ENCODE measurements around the gene USP17L12.
A peak's percentile ranks its signal among the peaks of the same experiment; 100 is the strongest.
"Not testable (repeated sequence)": the region's sequence is repeated elsewhere in the genome, so short reads cannot be mapped to it uniquely, and the experiment has no call there.

Gene USP17L12
- 0 reads per million in 17 experiments for total RNA-seq

- DNase-seq = not testable (repeated sequence)
Measured at GRCh38 chr4:9219852-9220251, at the start of gene USP17L12. Gene USP17L12, plus strand, starts transcription at chr4:9220152. Its CDS starts 0 bp downstream, at chr4:9220152.

GRCh38 chr4:9210357-9210756 lies 9.6 kb upstream of the USP17L12 start, which contains the start of gene USP17L10:
Gene USP17L10, plus strand, starts transcription at chr4:9210657. Its CDS starts 0 bp downstream, at chr4:9210657.
- not testable (repeated sequence) for DNase-seq

GRCh38 chr4:9214701-9215100 lies 5.3 kb upstream of the USP17L12 start:
- DNase-seq = not testable (repeated sequence)

GRCh38 chr4:9215105-9215504 lies 4.8 kb upstream of the USP17L12 start, which contains the start of gene USP17L11:
Gene USP17L11, plus strand, starts transcription at chr4:9215405. Its CDS starts 0 bp downstream, at chr4:9215405.
- DNase-seq = not testable (repeated sequence)

GRCh38 chr4:9224596-9224995 lies 4.6 kb downstream of the USP17L12 start, which contains the start of gene USP17L13:
Gene USP17L13, plus strand, starts transcription at chr4:9224896. Its CDS starts 0 bp downstream, at chr4:9224896.
- not testable (repeated sequence) for DNase-seq

- DNase-seq = not testable (repeated sequence)
Measured at GRCh38 chr4:9230249-9230648, 10.3 kb downstream of the USP17L12 start.

GRCh38 chr4:9234085-9234484 lies 14.1 kb downstream of the USP17L12 start, which contains the start of gene USP17L15:
Gene USP17L15, plus strand, starts transcription at chr4:9234385. Its CDS starts 0 bp downstream, at chr4:9234385.
- not testable (repeated sequence) for DNase-seq

- peak in 1 of 4 experiments; percentile 0 for DNase-seq
Measured at GRCh38 chr4:9238461-9238860, 18.5 kb downstream of the USP17L12 start.

- not testable (repeated sequence) for DNase-seq
Measured at GRCh38 chr4:9243579-9243978, 23.6 kb downstream of the USP17L12 start, which contains the start of gene USP17L17. Gene USP17L17, plus strand, starts transcription at chr4:9243879. Its CDS starts 0 bp downstream, at chr4:9243879.

- peak in 1 of 4 experiments; percentile 0 for DNase-seq
Measured at GRCh38 chr4:9247953-9248680, 28.2 kb downstream of the USP17L12 start, which contains the start of gene USP17L18. Gene USP17L18, plus strand, starts transcription at chr4:9248630. Its CDS starts 0 bp downstream, at chr4:9248630.

- DNase-seq = not testable (repeated sequence)
Measured at GRCh38 chr4:9253078-9253477, 33.1 kb downstream of the USP17L12 start, which contains the start of gene USP17L19. Gene USP17L19, plus strand, starts transcription at chr4:9253378. Its CDS starts 0 bp downstream, at chr4:9253378.

GRCh38 chr4:9257824-9258223 lies 37.9 kb downstream of the USP17L12 start, which contains the start of gene USP17L20:
Gene USP17L20, plus strand, starts transcription at chr4:9258124. Its CDS starts 0 bp downstream, at chr4:9258124.
- not testable (repeated sequence) for DNase-seq

- DNase-seq = not testable (repeated sequence)
Measured at GRCh38 chr4:9262572-9262971, 42.6 kb downstream of the USP17L12 start, which contains the start of gene USP17L21. Gene USP17L21, plus strand, starts transcription at chr4:9262872. Its CDS starts 0 bp downstream, at chr4:9262872.

GRCh38 chr4:9267319-9267718 lies 47.4 kb downstream of the USP17L12 start, which contains the start of gene USP17L22:
Gene USP17L22, plus strand, starts transcription at chr4:9267619. Its CDS starts 0 bp downstream, at chr4:9267619.
- DNase-seq = not testable (repeated sequence)

Measured in suppressor macrophage (primary cell).